Stromal cell of bone marrow (primary cell): ENCODE results near the gene SLF2.
"Not testable (repeated sequence)": the region's sequence is repeated elsewhere in the genome, so short reads cannot be mapped to it uniquely, and the experiment has no call there.

Source experiments
- DNase-seq: peaks from one replicate; pipeline ENCODE4 v3.0.0-alpha.2; 2012; ENCODE audit warnings: low read depth

The SLF2 gene

DNA sequence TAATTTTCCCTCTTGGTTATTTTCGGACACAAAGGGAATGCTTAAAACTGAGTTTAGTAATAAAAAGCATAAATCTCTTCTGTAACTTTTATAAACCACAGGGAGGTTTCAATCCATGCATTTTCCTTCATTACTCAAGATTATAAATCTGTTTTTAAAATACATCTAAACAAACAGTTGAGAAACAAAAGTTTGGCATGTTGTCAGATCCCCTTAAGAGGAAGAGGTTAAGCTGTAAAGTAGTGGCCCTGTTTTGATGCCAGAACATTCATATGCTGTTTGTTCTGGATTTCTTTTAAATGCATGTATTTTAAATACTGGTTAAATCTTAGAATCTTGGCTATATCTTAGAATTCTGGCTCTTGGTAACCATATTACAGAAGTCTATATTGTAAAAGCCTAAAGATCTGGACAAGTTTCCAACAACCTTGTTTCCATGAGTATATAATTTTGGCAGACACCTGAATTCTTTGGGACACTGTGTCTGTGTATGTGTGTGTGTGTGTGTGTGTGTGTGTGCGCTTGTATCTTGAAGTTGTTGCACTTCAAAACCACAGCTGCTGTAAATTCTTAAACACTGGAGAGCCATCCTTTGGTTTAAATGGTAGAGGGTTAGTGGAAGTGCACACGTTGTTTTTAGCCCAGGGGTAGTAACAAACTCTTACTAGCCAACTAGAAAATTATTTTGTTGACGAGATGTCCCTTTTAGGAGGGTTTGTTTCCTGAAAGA lies 49.8 kb downstream of the SLF2 start:
- no peak for DNase-seq

DNA sequence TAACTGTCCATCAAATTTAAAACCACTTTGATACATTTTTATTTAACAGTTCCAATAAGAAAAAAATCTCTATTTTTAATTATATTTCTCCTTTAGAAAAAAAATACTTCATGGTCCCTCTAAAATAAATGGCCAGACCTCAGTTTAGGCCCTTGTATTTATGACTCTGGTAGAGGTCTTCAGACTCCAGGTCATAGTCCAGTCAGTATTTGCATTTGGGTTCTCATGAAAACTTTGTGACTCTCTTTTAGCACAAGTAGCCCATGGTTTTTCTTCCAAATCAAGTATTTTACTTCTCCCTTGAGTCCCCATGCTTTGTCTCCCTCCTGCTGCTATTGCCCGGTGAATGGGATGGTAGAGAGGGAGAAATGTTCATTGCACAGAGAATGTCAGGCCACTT lies 51.1 kb downstream of the SLF2 start:
- no peak for DNase-seq

DNA sequence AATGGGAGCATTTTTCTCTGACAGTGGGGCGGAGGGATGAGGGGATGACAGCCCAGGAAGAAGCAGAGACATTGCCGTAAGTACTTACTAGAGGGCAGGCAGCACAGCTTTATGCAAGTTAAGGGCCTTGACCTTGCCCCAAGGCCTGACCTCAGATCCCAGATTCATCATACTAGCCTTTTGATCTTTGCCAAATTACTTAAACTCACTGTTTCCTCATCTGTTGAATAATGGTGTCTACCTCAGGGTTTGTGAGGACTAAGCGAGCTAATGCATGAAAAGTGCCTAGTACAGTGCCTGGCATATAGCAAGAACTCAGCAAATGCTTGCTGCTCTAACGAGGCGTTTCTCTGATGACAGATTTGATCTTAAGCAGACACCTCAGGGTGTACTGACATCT lies 53.1 kb downstream of the SLF2 start:
- DNase-seq: no peak

DNA sequence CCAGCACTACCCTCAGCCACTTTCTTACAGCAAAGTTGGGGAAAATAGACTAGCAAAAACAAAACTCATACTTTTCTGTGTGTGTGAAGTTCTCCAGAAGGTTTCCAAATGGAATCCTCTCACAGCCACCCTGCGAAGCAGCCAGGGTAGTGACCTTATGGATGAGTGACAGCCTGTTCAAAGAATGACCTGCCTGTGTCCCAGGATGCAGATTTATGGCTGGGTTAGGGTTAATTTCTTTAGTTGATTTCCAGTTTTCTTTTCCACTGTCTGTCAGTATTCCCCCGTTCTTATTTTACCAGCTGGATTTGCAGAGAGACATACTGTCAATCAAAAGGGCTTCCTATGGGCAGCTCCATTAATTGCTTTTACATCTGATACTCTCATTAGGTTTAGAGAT lies 54.1 kb downstream of the SLF2 start:
- DNase-seq: no peak

DNA sequence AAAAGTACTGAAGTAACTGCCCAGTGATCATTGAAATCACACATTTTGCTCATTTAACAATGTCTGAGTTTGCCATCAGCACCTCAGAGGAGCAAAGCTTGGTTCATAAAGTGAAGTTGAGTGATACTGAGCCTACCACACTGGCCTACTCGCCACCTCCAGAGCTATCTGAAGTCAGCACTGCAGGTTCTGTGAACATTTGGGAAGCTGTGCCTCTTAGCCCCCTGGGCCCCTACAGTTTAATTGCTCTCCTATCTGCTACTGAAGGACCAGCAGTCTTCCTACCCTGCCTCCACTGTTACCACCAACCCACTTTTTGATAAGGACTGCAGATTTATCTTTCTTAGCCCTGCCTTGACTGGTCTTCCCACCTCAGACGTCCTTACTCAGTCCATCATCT lies 54.6 kb downstream of the SLF2 start:
- no peak for DNase-seq

DNA sequence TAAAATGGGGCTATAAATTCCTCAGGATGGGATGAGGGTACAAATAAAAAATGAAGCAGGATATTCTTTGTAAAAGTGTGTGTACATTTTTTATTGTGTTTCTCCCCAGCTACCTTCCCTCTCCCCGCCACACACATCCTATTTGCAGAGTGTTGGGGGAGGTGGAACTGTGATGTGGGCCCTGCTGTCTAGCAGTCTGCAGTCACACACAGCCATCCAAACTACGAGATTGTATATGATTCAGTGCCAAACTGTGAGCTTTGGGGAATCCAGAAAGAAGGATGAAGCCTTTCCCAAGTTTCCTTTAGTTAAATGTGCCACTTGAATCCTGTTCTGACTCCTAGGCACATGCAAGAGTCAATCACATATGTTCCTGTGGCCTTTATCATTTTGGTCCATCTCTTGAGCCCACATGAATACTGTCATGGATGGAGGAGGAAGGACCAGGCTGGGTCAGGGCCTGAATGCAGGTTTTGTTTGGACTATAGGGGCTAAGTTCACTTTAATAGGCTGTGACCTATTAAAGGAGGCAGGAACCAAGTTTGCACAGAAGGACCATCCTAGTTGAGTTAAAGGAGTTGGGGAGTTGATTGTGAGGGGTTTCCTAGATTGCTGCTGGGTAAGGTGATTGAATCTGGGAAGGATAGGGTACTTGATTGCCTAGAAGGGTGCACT lies 55.4 kb downstream of the SLF2 start:
- no peak for DNase-seq

DNA sequence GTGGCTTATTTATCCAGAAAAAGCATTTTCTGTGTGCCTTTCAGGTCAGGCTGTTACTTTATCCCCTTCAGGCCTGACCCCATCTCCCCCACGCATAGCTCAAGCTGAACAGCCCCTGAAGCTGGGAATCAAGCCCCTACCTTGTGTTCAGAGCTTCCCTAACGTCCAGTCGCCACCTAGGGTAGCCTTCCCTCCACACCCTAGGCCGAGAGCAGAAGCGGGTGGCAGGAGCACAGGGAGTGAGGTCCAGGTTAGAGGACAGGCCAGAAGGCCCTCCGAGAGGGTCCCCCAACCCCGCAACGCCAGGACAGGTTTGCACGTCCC lies 56.1 kb downstream of the SLF2 start:
- DNase-seq: no peak

DNA sequence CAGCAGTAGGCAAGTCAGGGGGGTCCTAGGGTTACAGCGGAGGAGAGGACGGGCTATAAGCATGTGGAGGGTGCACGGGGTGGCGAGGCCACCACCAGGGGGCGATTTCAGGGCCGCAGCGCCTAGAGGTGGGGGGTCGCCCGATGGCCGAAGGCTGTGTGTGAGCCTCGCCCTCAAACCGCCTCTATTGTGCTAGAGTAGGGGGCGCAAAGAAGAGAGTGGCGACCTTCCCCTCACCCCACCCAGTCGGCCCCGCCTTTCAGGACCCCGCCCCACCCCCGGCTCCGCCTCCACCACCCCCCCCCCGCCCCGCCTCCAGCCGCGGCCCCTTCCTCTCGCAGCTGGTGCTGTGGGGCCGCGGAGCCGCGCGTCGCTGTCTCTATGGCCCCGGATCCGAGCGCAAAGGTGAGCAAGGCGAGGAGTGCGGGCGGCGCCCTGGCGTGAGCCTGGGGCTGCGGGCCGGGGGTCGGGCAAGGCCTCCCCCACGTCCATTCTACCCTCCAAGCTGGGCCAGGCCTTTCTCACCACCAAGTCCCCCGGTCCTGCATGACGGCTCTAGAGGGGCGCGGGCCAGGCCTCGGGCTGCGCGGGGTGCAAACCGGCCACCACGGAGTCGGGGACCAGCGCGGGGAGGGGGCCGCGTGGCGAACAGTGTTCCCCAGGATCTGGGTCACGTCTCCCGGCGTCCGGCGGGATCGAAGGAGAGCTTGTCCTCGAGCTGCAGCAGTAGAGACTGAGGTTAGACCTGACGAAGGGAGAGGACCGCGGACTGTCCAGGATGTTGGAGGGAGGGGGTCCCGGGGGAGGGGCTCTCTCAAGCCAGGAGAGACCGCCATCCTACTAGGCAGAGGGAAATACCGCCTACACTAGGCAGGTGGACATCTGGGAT lies 56.7 kb downstream of the SLF2 start, which contains the start of gene SEMA4G:
SEMA4G (plus strand) TSS at position 318 of the 889 bp plus-strand sequence. CDS start 3,409 bp downstream, outside the sequence.
- no peak for DNase-seq

DNA sequence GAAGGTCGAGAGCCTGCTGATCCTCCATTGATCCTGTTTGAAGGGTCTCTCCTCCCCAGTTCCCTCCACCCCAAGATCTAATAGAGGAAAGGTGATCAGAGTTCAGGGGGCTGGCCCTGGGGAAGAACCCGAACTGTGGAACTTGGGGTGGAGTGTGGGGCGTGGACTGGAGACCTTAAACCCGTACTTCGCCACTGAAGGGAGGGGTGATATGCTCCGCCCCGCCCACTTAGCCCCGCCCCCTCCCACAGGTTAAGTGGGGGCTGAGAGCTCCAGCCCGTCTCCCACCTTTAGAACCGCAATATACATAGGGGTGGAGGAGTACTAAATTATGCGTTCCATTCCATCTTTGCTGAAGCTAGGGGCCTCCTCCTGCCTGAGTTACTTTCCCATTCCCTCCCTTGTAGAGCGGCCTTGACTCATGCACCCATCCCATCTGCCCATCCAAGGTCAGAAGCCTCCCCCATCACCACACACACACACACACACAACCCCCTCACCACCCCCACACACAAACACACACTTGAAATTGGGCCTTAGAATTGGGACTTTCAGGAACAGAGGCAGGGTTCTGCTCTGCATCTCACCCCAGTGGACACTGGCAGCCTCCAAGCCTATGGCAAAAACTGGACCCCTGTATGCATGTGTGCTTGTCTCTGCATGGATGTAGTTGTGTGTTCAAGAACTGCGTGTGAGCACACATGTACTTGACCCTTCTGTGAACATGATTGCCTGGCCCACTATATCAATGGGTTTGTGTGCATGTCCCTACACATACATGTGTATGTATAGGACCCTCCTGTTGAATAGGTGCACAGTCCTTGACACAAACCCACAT lies 57.5 kb downstream of the SLF2 start:
- DNase-seq: no peak

DNA sequence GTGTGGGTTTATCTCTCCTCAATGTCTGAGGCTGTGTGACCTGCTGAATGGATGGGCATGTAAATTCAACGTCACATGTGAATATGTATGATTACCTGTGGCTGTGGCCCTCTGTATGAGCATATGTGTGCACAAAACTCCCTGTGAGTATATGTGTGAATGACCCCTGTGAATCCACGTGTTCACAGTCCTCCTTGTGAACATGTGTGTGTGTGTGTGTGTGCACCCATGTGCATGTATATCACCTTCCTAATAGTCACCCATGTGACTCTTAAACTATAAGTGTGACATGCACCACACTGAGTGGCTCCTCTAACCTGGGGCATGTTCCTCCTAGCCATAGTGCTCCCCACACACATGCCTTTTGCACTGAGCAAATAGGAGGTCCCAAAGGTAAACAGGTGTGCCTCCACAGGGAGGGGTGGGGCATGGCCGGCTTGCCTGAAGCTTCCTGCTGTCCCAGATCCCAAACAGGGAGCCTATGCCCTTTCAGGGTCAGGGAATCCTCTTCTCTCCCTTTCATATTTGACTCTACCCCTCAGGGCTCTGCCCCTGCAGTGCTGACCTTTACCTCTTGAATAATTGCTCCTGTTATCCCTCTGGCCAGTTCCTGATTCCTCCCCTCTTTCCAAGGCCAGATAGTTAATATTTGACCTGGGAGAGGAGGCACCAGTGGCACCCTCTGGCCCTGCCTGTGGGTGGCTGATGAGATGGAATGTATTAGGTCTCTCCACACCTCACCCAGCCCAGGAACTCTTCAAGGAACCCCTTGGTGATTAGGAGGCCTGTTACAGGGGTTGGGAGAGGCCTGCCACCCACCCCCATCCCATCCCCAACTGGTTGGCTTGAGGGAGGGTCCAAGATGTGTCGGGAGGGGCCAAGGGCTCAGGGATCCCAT lies 58.4 kb downstream of the SLF2 start:
- DNase-seq: no peak

DNA sequence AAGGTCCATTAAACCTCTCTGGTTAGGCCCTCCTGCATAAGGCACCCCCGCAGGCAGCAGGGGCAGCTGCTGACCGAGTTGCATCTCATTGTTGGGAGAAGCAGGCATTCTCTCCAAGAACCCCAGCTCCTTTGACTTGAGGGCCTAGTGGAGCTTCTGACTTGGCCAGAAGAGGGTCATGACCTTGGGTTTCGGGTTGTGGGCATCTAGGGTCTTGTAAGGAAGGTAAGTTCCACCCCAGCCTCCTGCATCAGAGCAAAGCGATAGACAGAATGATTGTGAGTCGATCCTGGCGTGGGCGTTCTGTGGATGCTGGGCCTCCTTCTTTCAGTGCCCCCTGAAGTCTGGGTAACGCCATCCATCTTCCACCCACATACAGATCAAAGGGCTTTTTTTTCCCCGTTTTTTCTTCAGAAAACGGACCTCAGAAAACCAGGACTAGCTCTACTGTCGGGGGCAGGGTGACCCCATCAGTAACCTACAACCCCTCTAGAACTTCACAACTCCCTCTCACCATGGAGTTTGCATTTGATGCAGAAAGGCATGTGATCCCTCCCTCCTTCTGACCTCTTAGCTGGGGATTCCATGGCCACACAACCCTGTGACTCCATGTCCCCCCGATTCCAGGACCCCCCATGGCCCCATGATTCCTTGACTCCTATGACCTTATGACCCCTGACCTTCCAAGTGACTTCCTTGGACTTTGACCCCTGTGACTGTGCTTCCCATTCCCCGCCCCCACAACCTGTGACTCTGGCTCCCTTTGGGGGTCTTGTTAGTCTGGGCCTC lies 59.5 kb downstream of the SLF2 start:
- no peak for DNase-seq

DNA sequence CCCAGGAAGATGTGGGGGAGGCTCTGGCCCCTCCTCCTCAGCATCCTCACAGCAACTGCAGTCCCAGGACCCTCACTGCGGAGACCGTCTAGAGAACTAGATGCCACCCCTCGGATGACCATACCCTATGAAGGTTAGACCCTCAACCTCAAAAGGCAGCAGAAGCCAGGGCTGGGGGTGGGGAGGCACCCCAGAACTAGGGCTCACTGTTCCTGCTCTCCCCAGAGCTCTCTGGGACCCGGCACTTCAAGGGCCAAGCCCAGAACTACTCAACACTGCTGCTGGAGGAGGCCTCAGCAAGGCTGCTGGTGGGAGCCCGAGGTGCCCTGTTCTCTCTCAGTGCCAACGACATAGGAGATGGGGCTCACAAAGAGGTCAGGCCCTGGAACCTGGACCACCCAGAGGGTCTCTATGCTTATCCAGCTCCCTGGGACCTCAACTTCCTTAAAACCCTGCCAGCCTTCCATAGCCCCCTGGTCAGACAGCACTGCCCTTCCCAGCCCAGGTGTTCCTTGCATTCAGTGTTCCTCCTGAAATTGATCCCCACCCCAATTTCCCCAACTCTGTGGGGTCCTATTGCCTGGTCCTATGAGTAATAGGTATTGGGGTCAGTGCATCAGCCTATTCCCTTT lies 60.3 kb downstream of the SLF2 start:
- no peak for DNase-seq

DNA sequence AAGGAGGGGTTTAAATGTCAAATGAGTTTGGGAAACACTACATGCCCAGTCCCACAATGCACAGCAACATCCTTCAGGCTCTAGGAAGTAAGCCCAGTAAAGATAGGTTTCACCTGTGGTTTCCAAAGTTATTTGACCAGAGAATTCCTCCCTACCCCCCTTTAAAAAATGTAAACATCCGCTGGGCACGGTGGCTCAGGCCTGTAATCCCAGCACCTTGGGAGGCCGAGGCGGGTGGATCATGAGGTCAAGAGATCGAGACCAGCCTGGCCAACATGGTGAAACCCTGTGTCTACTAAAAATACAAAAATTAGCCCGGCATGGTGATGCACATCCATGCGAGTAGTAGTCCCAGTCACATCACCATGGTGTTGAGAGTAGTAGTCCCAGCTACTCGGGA lies 62.6 kb downstream of the SLF2 start:
- not testable (repeated sequence) for DNase-seq

DNA sequence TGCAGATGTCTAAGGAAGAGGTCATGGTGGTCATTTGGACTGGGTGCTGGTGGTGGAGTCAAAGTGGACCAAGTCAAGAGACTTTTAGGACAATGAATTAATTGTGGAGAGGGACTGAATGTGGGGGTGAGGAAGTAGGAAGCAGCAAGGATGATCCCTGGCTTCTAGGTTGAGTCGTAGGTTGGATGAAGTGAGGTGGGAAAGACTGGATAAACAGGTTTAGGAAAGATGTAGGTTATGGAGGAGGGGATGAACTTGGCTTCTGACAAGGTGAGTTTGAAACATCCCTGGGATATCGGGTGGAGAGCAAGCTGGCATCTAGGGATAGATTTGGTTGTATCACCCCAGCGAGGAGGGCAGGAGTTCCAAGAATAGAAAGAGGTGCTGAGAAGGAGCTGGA lies 64.1 kb downstream of the SLF2 start:
- no peak for DNase-seq

DNA sequence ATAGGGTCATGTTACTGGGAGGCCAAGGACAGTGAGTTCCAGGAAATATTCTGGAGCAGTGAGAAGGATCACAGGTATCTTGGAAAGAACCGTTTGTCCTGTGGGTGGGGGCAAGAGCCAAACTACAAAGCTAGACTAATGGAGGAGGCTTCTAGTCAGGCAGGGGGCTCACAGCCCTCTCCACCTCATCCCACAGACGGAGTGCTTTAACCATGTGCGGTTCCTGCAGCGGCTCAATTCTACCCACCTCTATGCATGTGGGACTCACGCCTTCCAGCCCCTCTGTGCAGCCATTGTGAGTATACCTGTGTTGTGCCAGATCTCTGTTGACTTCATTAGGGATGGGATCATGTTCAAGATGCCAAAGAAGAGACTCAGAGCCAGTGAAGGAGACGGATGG lies 64.7 kb downstream of the SLF2 start:
- DNase-seq: no peak

DNA sequence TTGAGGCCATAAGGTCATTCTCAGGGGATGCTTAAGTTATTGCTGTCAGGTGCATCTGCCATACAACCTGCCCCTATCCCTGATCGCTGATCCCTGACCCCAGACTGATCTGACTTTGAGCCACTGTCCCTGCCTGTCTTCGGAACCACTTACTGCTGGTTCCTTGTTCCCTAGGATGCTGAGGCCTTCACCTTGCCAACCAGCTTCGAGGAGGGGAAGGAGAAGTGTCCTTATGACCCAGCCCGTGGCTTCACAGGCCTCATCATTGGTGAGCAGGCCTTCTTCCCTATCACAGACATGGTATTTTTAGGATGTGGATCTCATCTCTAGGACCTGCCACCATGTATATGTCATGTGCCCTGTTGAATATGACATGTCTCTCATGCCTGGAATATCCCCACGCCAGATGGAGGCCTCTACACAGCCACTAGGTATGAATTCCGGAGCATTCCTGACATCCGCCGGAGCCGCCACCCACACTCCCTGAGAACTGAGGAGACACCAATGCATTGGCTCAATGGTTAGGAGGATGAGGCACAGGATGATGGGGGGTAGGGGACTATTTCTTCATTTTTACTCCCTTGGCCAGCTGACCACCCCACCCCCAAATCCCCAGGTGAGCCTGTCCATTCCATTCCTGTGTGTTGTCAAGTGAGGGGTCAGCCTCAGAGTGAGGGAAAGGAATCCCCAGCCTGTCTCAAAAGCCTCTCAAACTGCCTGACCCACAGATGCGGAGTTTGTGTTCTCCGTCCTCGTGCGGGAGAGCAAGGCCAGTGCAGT lies 65.5 kb downstream of the SLF2 start:
- no peak for DNase-seq

DNA sequence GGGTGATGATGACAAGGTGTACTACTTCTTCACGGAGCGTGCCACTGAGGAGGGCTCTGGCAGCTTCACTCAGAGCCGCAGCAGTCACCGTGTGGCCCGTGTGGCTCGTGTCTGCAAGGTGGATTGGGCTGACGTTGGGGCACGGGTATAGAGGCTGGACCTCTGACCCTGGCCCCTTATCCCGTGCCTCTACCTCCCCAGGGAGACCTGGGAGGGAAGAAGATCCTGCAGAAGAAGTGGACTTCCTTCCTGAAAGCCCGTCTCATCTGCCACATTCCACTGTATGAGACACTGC lies 66.1 kb downstream of the SLF2 start:
- no peak for DNase-seq

DNA sequence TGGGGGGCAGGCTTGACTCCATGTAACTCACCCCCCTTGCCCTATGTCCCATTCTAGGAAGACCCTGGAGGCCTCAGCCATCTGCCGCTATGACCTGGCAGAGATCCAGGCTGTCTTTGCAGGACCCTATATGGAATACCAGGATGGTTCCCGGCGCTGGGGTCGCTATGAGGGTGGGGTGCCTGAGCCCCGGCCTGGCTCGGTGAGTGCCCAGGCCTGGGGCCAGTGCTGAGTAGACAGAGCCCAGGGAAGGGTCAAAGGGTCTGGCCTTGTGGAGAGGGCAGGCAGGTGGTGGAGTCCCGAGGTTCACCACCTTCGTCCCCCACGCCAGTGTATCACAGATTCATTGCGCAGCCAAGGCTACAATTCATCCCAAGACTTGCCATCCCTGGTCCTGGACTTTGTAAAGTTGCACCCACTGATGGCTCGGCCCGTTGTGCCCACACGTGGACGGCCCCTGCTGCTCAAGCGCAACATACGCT lies 67.1 kb downstream of the SLF2 start:
- no peak for DNase-seq

DNA sequence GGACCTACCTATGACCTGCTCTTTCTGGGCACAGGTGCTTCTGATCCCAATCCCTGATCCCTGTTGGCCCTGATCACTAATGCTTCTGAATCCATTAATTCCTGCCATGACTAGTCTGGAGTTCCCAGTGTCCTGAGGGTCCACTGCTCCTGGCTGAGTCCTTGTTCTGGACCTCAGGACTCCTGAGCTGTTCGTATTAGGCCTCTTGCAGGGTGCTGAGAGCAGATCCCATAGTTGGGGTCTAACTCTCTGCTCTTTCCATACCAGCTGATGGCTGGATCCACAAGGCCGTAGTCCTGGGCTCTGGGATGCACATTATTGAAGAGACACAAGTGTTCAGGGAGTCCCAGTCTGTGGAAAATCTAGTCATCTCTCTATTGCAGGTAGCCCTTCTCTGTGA lies 67.5 kb downstream of the SLF2 start:
- no peak for DNase-seq
